Endothelial cell of umbilical vein (primary cell): ENCODE data around the gene C4A. TPM values are rescaled to one million over a fixed set of nuclear protein-coding genes. Genes with fewer than 3 reads are reported as not detected.

Experiments
- BruUV-seq: library from RNA; stranded (reverse); fragments of 400-500 nt; replicated peaks from 2 replicates; lab custom pipeline; 2021; lab: Mats Ljungman, UMichigan
- CTCF ChIA-PET: fragments of 300-600, 350-600 bp; sonication (Branson Sonifier 250); formaldehyde crosslinking; loops from one replicate; lab custom pipeline; 2021; ENCODE audit warnings: antibody characterized with exemption, inconsistent platforms; lab: Charles Lee
- POLR2A ChIA-PET: fragments of 300-600, 350-600 bp; sonication (Branson Sonifier 250); formaldehyde crosslinking; loops from one replicate; lab custom pipeline; 2021; ENCODE audit warnings: antibody characterized with exemption, inconsistent platforms; lab: Charles Lee
- DNase-seq: peaks from one replicate; pipeline ENCODE4 v3.0.0-alpha.2; 2011; ENCODE audit warnings: low read depth, low spot score
- FAIRE-seq: peaks from 2 replicates; lab custom pipeline; 2011; peaks lifted over from hg19 to GRCh38; lab: Jason Lieb, UNC
- H2AFZ ChIP-seq: 2 replicates; pipeline ENCODE4 v1.6.0; 2012; ENCODE audit warnings: low read depth, low read length, control low read depth, inconsistent platforms
- H3K27ac ChIP-seq: 2 replicates; pipeline ENCODE4 v1.5.1; 2011; ENCODE audit warnings: low read depth, mild to moderate bottlenecking, control low read depth, low read length, moderate library complexity; ENCODE audit not compliant: insufficient read depth
- H3K27me3 ChIP-seq, 2 experiments: 2 replicates each; pipeline versions ENCODE4 v1.6.0 to v1.6.1; 2011; ENCODE audit warnings: low read length in 2 of 2, mixed read lengths in 1 of 2; ENCODE audit not compliant: control insufficient read depth in 2 of 2, insufficient read depth in 2 of 2
- H3K36me3 ChIP-seq, 2 experiments: 2 replicates in 1 of 2; 3 replicates in 1 of 2; pipeline ENCODE4 v1.5.1; 2011; ENCODE audit warnings: low read length in 2 of 2, mild to moderate bottlenecking in 1 of 2, moderate library complexity in 1 of 2; ENCODE audit not compliant: control insufficient read depth in 2 of 2, insufficient read depth in 2 of 2; ENCODE audit errors: extremely low read depth in 1 of 2
- H3K4me1 ChIP-seq: 3 replicates; pipeline ENCODE4 v1.5.1; 2011; ENCODE audit warnings: mild to moderate bottlenecking, low read length; ENCODE audit not compliant: control insufficient read depth, insufficient read depth; ENCODE audit errors: extremely low read depth
- H3K4me2 ChIP-seq: 2 replicates; pipeline ENCODE4 v1.6.1; 2011; ENCODE audit warnings: low read length, control low read depth, mixed read lengths; ENCODE audit not compliant: insufficient read depth
- H3K4me3 ChIP-seq, 3 experiments: fragments of 200-600 bp in 1 of 3; sonication (generic), shearing (Covaris generic) in 1 of 3; replicated peaks in 1 of 3; 2 replicates each; pipeline ENCODE4 v1.5.1; 2011 to 2016; ENCODE audit warnings: control low read depth in 3 of 3, low read length in 3 of 3, mild to moderate bottlenecking in 2 of 3, inconsistent platforms in 1 of 3, low read depth in 1 of 3, moderate library complexity in 1 of 3; ENCODE audit not compliant: insufficient read depth in 1 of 3
- H3K79me2 ChIP-seq: 2 replicates; pipeline ENCODE4 v1.6.0; 2012; ENCODE audit warnings: low read length, inconsistent platforms; ENCODE audit not compliant: control insufficient read depth, insufficient read depth
- H3K9ac ChIP-seq: replicated peaks from 2 replicates; pipeline ENCODE3; 2011; ENCODE audit warnings: low read length, control low read depth; ENCODE audit not compliant: insufficient read depth; ENCODE audit errors: extremely low read depth
- H3K9me1 ChIP-seq: replicated peaks from 3 replicates; pipeline ENCODE4 v1.6.0; 2011; ENCODE audit warnings: mild to moderate bottlenecking, low read length; ENCODE audit not compliant: control insufficient read depth, insufficient read depth; ENCODE audit errors: extremely low read depth
- H3K9me3 ChIP-seq: replicated peaks from 2 replicates; pipeline ENCODE4 v1.5.1; 2012; ENCODE audit warnings: low read length, inconsistent platforms; ENCODE audit not compliant: control insufficient read depth, insufficient read depth
- H4K20me1 ChIP-seq: replicated peaks from 2 replicates; pipeline ENCODE3; 2011; ENCODE audit warnings: mild to moderate bottlenecking, low read length; ENCODE audit not compliant: control insufficient read depth, insufficient read depth; ENCODE audit errors: extremely low read depth
- CTCF ChIP-seq, 2 donors: IDR thresholded peaks; 1 replicate in 1 of 2; 2 replicates in 1 of 2; pipeline ENCODE4 v1.5.1; 2011; ENCODE audit warnings: low read length in 2 of 2, mild to moderate bottlenecking in 2 of 2, moderate library complexity in 2 of 2, control low read depth in 1 of 2, inconsistent platforms in 1 of 2, low read depth in 1 of 2; ENCODE audit not compliant: insufficient read depth in 1 of 2; ENCODE audit errors: extremely low read depth in 1 of 2
- EZH2 ChIP-seq: IDR thresholded peaks from 2 replicates; pipeline ENCODE4 v1.6.1; 2012; ENCODE audit warnings: borderline replicate concordance, low read depth, mild to moderate bottlenecking, moderate library complexity, low read length, inconsistent platforms; ENCODE audit not compliant: severe bottlenecking
- FOS ChIP-seq: IDR thresholded peaks from 2 replicates; pipeline ENCODE4 v1.6.1; 2011; ENCODE audit warnings: mild to moderate bottlenecking, low read length, moderate library complexity, borderline replicate concordance; ENCODE audit not compliant: insufficient read depth
- GATA2 ChIP-seq: IDR thresholded peaks from 2 replicates; pipeline ENCODE4 v1.7.0; 2011; ENCODE audit warnings: low read depth, mild to moderate bottlenecking, moderate library complexity, mixed read lengths, low read length; ENCODE audit not compliant: insufficient read length, insufficient read depth
- JUN ChIP-seq: IDR thresholded peaks from 2 replicates; pipeline ENCODE4 v1.6.1; 2011; ENCODE audit warnings: borderline replicate concordance, low read depth; ENCODE audit not compliant: insufficient read length, insufficient read depth
- MAX ChIP-seq: IDR thresholded peaks from 2 replicates; pipeline ENCODE4 v1.6.1; 2011; ENCODE audit not compliant: insufficient read depth, insufficient read length
- MYC ChIP-seq: IDR thresholded peaks from one replicate; pipeline ENCODE4 v1.6.1; 2011; ENCODE audit warnings: mild to moderate bottlenecking, low read depth, low read length
- POLR2AphosphoS5 ChIP-seq: IDR thresholded peaks from 2 replicates; pipeline ENCODE4 v1.6.1; 2012; ENCODE audit warnings: low read depth, mild to moderate bottlenecking, control low read depth, low read length, moderate library complexity; ENCODE audit not compliant: insufficient read depth
- dilution Hi-C: fragments of 300-500 bp; cut with MboI; formaldehyde crosslinking; loops from one replicate; pipeline ENCODE4 v1.15.0; 2019; ENCODE audit warnings: low sequenced_read_pairs; ENCODE audit not compliant: extremely low pct_ligation_motif_present
- intact Hi-C: fragments of 100-400 bp; cut with micrococcal nuclease; formaldehyde crosslinking; loops from one replicate; pipeline ENCODE4 v1.10.0; 2022
- polyA plus RNA-seq, 4 experiments: library from polyadenylated mRNA; depleted of rRNA in 3 of 4; stranded (reverse) in 3 of 4; unstranded in 1 of 4; fragments of >200 nt; gene quantifications; 2 replicates each; pipeline versions ENCODE4 v1.2.1 to v1.2.3, GENCODE V29; 2011 to 2012; ENCODE audit warnings: missing spikeins in 1 of 4
- total RNA-seq: library from RNA; stranded (reverse); gene quantifications from 2 replicates; pipeline ENCODE4 v1.2.3, GENCODE V29; 2021

Gene C4A
- total and polyA plus RNA-seq, 2 donors (not counting 3 experiments of a cell fraction or from before 2014, with no cell fraction given), result 5.2 to 5.7 TPM

GRCh38 chr6:31935021-31935420 lies 46.8 kb upstream of the C4A start:
- Histone ChIP-seq H3K27me3 (no peaks in the 10 kb centered on the region), H3K9me3 (no peaks in the 10 kb centered on the region), H3K27ac (no peak overlapping the region), H2AFZ (no peak overlapping the region), H3K9ac (no peak overlapping the region), H3K4me1 (no peaks in the 10 kb centered on the region), H3K79me2 (no peaks in the 10 kb centered on the region), H3K36me3 (no peaks in the 10 kb centered on the region), H4K20me1 (no peaks in the 10 kb centered on the region), H3K9me1 (no peaks in the 10 kb centered on the region), H3K4me2 (no peak overlapping the region), H3K4me3 (no peak overlapping the region)
- intact Hi-C loops (no loop called here), dilution Hi-C loops (no loop called here)
- TF ChIP-seq EZH2 (no peak), POLR2AphosphoS5 (no peak), MYC (no peak), JUN (no peak), MAX (no peak), FOS (no peak), CTCF (IDR thresholded peaks at IDR 0.05; ENCODE audit: extremely low read depth in 1 of 2, insufficient read depth in 1 of 2, low read depth in 1 of 2, low read length in 2 of 2) (no peak), GATA2 (no peak)
- FAIRE-seq (no peak), DNase-seq (no peak)
- BruUV-seq, result no TSS peak
- POLR2A ChIA-PET, result no interaction called here
- CTCF ChIA-PET, result interaction anchor here (1.1 kb wide), 1 partner anchor 17 kb away, joined by 3 read pairs; no protein-coding TSS in a partner anchor
